IMR-90 (cell line): ENCODE data around the gene MYO10. TPM values are rescaled to one million over a fixed set of nuclear protein-coding genes. Genes with fewer than 3 reads are reported as not detected.

Experiments used
- ATAC-seq: fragments of 200-7000 bp; cut with Tn5 transposase; 2 replicates; pipeline ENCODE4 v1.9.1; 2020; ENCODE audit warnings: low read depth, mild to moderate bottlenecking, moderate library complexity
- BruUV-seq: library from RNA; stranded (reverse); fragments of 400-500 nt; replicated peaks from 2 replicates; lab custom pipeline; 2021; lab: Mats Ljungman, UMichigan
- CTCF ChIA-PET: fragments of 300-600 bp; formaldehyde crosslinking; extraction: SDS; loops from one replicate; lab custom pipeline; 2021; ENCODE audit warnings: antibody characterized with exemption; lab: Yijun Ruan, JAX
- POLR2A ChIA-PET: fragments of 300-600 bp; sonication (Branson Sonifier 250); formaldehyde crosslinking; loops from one replicate; lab custom pipeline; 2022; ENCODE audit warnings: antibody characterized with exemption; ENCODE audit not compliant: unreplicated experiment; lab: Charles Lee
- DNase-seq: peaks from one replicate; pipeline ENCODE4 v3.0.0; 2013
- H2AFZ ChIP-seq: replicated peaks from 2 replicates; pipeline ENCODE3; 2013; ENCODE audit warnings: low read length, mild to moderate bottlenecking; ENCODE audit not compliant: poor library complexity
- H2AK5ac ChIP-seq: 2 replicates; pipeline ENCODE4 v1.6.1; 2013; ENCODE audit warnings: low read depth, low read length, inconsistent platforms
- H2AK9ac ChIP-seq: replicated peaks from 2 replicates; pipeline ENCODE3; 2013; ENCODE audit warnings: mild to moderate bottlenecking, low read depth, low read length, moderate library complexity; ENCODE audit not compliant: poor library complexity
- H2BK120ac ChIP-seq: 2 replicates; pipeline ENCODE4 v1.6.1; 2013; ENCODE audit warnings: low read depth, low read length, inconsistent platforms
- H2BK15ac ChIP-seq: 3 replicates; pipeline ENCODE4 v1.6.1; 2013; ENCODE audit warnings: low read depth, low read length, inconsistent platforms
- H2BK20ac ChIP-seq: 2 replicates; pipeline ENCODE4 v1.6.1; 2013; ENCODE audit warnings: low read depth, mild to moderate bottlenecking, inconsistent platforms, low read length, moderate library complexity
- H2BK5ac ChIP-seq: 2 replicates; pipeline ENCODE4 v1.6.1; 2013; ENCODE audit warnings: mild to moderate bottlenecking, low read depth, low read length, inconsistent platforms; ENCODE audit not compliant: poor library complexity, severe bottlenecking
- H3K14ac ChIP-seq: replicated peaks from 2 replicates; pipeline ENCODE4 v1.6.1; 2013; ENCODE audit warnings: low read depth, low read length, inconsistent platforms
- H3K18ac ChIP-seq: 2 replicates; pipeline ENCODE4 v1.6.1; 2013; ENCODE audit warnings: low read depth, low read length, control low read depth
- H3K23ac ChIP-seq: 2 replicates; pipeline ENCODE4 v1.6.1; 2013; ENCODE audit warnings: low read depth, low read length, inconsistent platforms
- H3K27ac ChIP-seq: 2 replicates; pipeline ENCODE4 v1.5.1; 2013; ENCODE audit warnings: mild to moderate bottlenecking, control low read depth, low read length; ENCODE audit not compliant: insufficient read depth
- H3K27me3 ChIP-seq: 2 replicates; pipeline ENCODE4 v1.6.1; 2013; ENCODE audit warnings: low read length; ENCODE audit not compliant: control insufficient read depth, insufficient read depth
- H3K36me3 ChIP-seq: 2 replicates; pipeline ENCODE4 v1.6.1; 2013; ENCODE audit warnings: low read length, mixed read lengths; ENCODE audit not compliant: control insufficient read depth, insufficient read depth
- H3K4ac ChIP-seq: 2 replicates; pipeline ENCODE4 v1.6.1; 2013; ENCODE audit warnings: low read depth, low read length, inconsistent platforms
- H3K4me1 ChIP-seq: 2 replicates; pipeline ENCODE4 v1.6.1; 2013; ENCODE audit warnings: low read length, mixed read lengths; ENCODE audit not compliant: control insufficient read depth, insufficient read depth
- H3K4me2 ChIP-seq: 2 replicates; pipeline ENCODE4 v1.6.1; 2013; ENCODE audit warnings: low read depth, mild to moderate bottlenecking, control low read depth, low read length, moderate library complexity
- H3K4me3 ChIP-seq: 2 replicates; pipeline ENCODE4 v1.5.1; 2013; ENCODE audit warnings: low read depth, mild to moderate bottlenecking, control low read depth, low read length, moderate library complexity; ENCODE audit not compliant: insufficient read depth
- H3K56ac ChIP-seq: 2 replicates; pipeline ENCODE4 v1.6.1; 2013; ENCODE audit warnings: low read length, inconsistent platforms; ENCODE audit not compliant: insufficient read depth; ENCODE audit errors: extremely low read depth
- H3K79me1 ChIP-seq, 2 experiments: 2 replicates each; pipeline ENCODE4 v1.6.1; 2013; ENCODE audit warnings: low read length in 2 of 2, inconsistent platforms in 1 of 2, low read depth in 1 of 2
- H3K9ac ChIP-seq: 2 replicates; pipeline ENCODE4 v1.6.1; 2013; ENCODE audit warnings: low read depth, low read length, control low read depth
- H3K9me1 ChIP-seq: 2 replicates; pipeline ENCODE4 v1.6.1; 2013; ENCODE audit warnings: low read length, inconsistent platforms; ENCODE audit not compliant: insufficient read depth
- H3K9me3 ChIP-seq: 2 replicates; pipeline ENCODE4 v1.6.1; 2013; ENCODE audit warnings: low read length; ENCODE audit not compliant: control insufficient read depth, insufficient read depth
- H4K20me1 ChIP-seq: 2 replicates; pipeline ENCODE4 v1.6.1; 2013; ENCODE audit warnings: low read length, inconsistent platforms; ENCODE audit not compliant: insufficient read depth
- H4K5ac ChIP-seq: 2 replicates; pipeline ENCODE4 v1.6.1; 2013; ENCODE audit warnings: mild to moderate bottlenecking, low read depth, low read length, control low read depth
- H4K8ac ChIP-seq, 2 experiments: 2 replicates each; pipeline ENCODE4 v1.6.1; 2013; ENCODE audit warnings: low read depth in 2 of 2, low read length in 2 of 2, control low read depth in 1 of 2, inconsistent platforms in 1 of 2
- H4K91ac ChIP-seq: 2 replicates; pipeline ENCODE4 v1.6.1; 2013; ENCODE audit warnings: low read depth, low read length, inconsistent platforms; ENCODE audit not compliant: insufficient read depth
- BHLHE40 ChIP-seq: fragments of 150-350 bp; IDR thresholded peaks from 2 replicates; pipeline ENCODE4 v1.6.1; 2016; ENCODE audit warnings: mild to moderate bottlenecking, low read depth, low read length
- CTCF ChIP-seq: conservative IDR thresholded peaks from 2 replicates; pipeline ENCODE4 v1.5.1; 2012; ENCODE audit warnings: mild to moderate bottlenecking, low read depth, low read length, improper control_type of control experiment
- ELK1 ChIP-seq: fragments of 150-350 bp; IDR thresholded peaks from 2 replicates; pipeline ENCODE4 v1.6.1; 2016; ENCODE audit warnings: low read depth, mild to moderate bottlenecking, low read length, moderate library complexity, borderline replicate concordance
- MAZ ChIP-seq: IDR thresholded peaks from 2 replicates; pipeline ENCODE4 v1.6.1; 2012; ENCODE audit warnings: low read depth, mild to moderate bottlenecking, low read length, improper control_type of control experiment, moderate library complexity, borderline replicate concordance
- RAD21 ChIP-seq: IDR thresholded peaks from 2 replicates; pipeline ENCODE4 v1.6.1; 2012; ENCODE audit warnings: low read length, improper control_type of control experiment
- SMC3 ChIP-seq: fragments of 150-350 bp; IDR thresholded peaks from 2 replicates; pipeline ENCODE4 v1.6.1; 2016; ENCODE audit warnings: low read depth, mild to moderate bottlenecking, antibody characterized with exemption, low read length, moderate library complexity
- WGBS, 2 experiments: methylation state at CpG; one replicate each; pipeline versions ENCODE4 v1.1.5 to v1.1.7; 2013; ENCODE audit warnings: missing lambda C conversion rate in 2 of 2; ENCODE audit not compliant: insufficient read length in 1 of 2; ENCODE audit errors: extremely low coverage in 2 of 2; 5-methylcytosine and 5-hydroxymethylcytosine counted together
- dilution Hi-C: fragments of 300-500 bp; cut with HindIII; formaldehyde crosslinking; loops from one replicate; pipeline ENCODE4 v1.14.3; 2018; ENCODE audit warnings: low sequenced_read_pairs; ENCODE audit not compliant: unreplicated experiment
- in situ Hi-C: fragments of 300-500 bp; cut with MboI; formaldehyde crosslinking; loops from 3 replicates; pipeline ENCODE4 v1.14.3; 2019; ENCODE audit warnings: low sequenced_read_pairs, inconsistent platforms, mixed read lengths
- intact Hi-C: fragments of 100-400 bp; cut with micrococcal nuclease; formaldehyde crosslinking; loops from 2 replicates; pipeline ENCODE4 v1.10.0; 2022
- polyA plus RNA-seq, 3 experiments: library from polyadenylated mRNA; depleted of rRNA; stranded (reverse); fragments of >200 nt; gene quantifications; 2 replicates each; pipeline ENCODE4 v1.2.3, GENCODE V29; 2012; ENCODE audit warnings: low replicate concordance in 1 of 3
- total RNA-seq: library from RNA; depleted of rRNA; stranded (reverse); fragments of >200 nt; gene quantifications from 2 replicates; pipeline ENCODE4 v1.2.3, GENCODE V29; 2012

MYO10 gene
- total and polyA plus RNA-seq, 2 of the 4 experiments (the other 2 are of a cell fraction) = 39.9 to 115 TPM

GRCh38 chr5:16660982-16661381 lies 275.1 kb downstream of the MYO10 start:
- no peak overlapping the region for H4K5ac ChIP-seq
- intact Hi-C loops (loop anchor here (10.0 kb wide), 1 partner anchor 496 kb away; no protein-coding TSS in a partner anchor), in situ Hi-C loops (loop anchor here (10.0 kb wide), 1 partner anchor 176 kb away; no protein-coding TSS in a partner anchor), dilution Hi-C loops (no loop called here)
- no peak overlapping the region for H3K56ac ChIP-seq
- no peak overlapping the region for H2AFZ ChIP-seq
- no peak overlapping the region for H4K8ac ChIP-seq
- no peaks in the 10 kb centered on the region for H3K27me3 ChIP-seq
- ATAC-seq (no peak), DNase-seq (no peak)
- peaks cover 8 to 9% of the 10 kb centered on the region in 2 experiments; a peak in 3 of 4 replicates for H3K79me1 ChIP-seq
- no peak overlapping the region for H3K27ac ChIP-seq
- no TSS peak for BruUV-seq
- no peak overlapping the region for H3K4me3 ChIP-seq
- H2AK9ac ChIP-seq = no peak overlapping the region
- H2BK20ac ChIP-seq = no peak overlapping the region
- peaks cover 17% of the 10 kb centered on the region for H3K36me3 ChIP-seq
- H3K14ac ChIP-seq = no peak overlapping the region
- no peak overlapping the region for H2AK5ac ChIP-seq
- no peak overlapping the region for H3K4me2 ChIP-seq
- WGBS, 2 experiments = no CpG with 5 or more reads among the region's 5 CpGs
- no peak overlapping the region for H3K9ac ChIP-seq
- POLR2A ChIA-PET = interaction anchor here (0.5 kb wide), 1 partner anchor 588 kb away, joined by 3 read pairs; no protein-coding TSS in a partner anchor
- H4K20me1 ChIP-seq = peaks cover 8% of the 10 kb centered on the region
- no peak overlapping the region for H4K91ac ChIP-seq
- no peak overlapping the region for H2BK15ac ChIP-seq
- no peak overlapping the region for H3K23ac ChIP-seq
- H2BK120ac ChIP-seq = no peak overlapping the region
- CTCF ChIA-PET = no interaction called here
- no peaks in the 10 kb centered on the region for H3K9me3 ChIP-seq
- TF ChIP-seq ELK1 (no peak), RAD21 (no peak), CTCF (no peak), SMC3 (no peak), BHLHE40 (no peak), MAZ (no peak)
- H3K4me1 ChIP-seq = no peaks in the 10 kb centered on the region
- no peak overlapping the region for H3K18ac ChIP-seq
- H2BK5ac ChIP-seq = no peak overlapping the region
- H3K4ac ChIP-seq = no peak overlapping the region
- H3K9me1 ChIP-seq = peaks cover 3% of the 10 kb centered on the region
